K562 (cell line): ENCODE data around the gene ATP6V0E1. TPM values are rescaled to one million over a fixed set of nuclear protein-coding genes. Genes with fewer than 3 reads are reported as not detected.

Experiments used
- BCL6 ChIP-seq: fragments of 250-450 bp; sonication (Bioruptor Pico); IDR thresholded peaks from 2 replicates; pipeline ENCODE4 v1.4.0; 2020
- BRD9 ChIP-seq: fragments of 450-650 bp; IDR thresholded peaks from 2 replicates; pipeline ENCODE4 v1.6.1; 2018; ENCODE audit warnings: low read depth; ENCODE audit not compliant: partially characterized antibody
- DIDO1 ChIP-seq: fragments of 450-650 bp; IDR thresholded peaks from 2 replicates; pipeline ENCODE4 v1.6.1; 2016; ENCODE audit warnings: low read depth, missing biosample characterization, missing genetic modification characterization
- DNMT1 ChIP-seq: fragments of 450-650 bp; IDR thresholded peaks from 2 replicates; pipeline ENCODE4 v1.6.1; 2016; ENCODE audit warnings: antibody characterized with exemption, mild to moderate bottlenecking
- FUS ChIP-seq: fragments of 200-400 bp; formaldehyde crosslinking; optimal IDR thresholded peaks from 2 replicates; pipeline ENCODE3; 2017; ENCODE audit warnings: low read depth, low read length
- KLF16 ChIP-seq: IDR thresholded peaks from 2 replicates; pipeline ENCODE4 v1.6.1; 2016; ENCODE audit warnings: antibody characterized with exemption
- MTA3 ChIP-seq: fragments of 450-650 bp; formaldehyde crosslinking; IDR thresholded peaks from 2 replicates; pipeline ENCODE4 v1.6.1; 2017; ENCODE audit warnings: mild to moderate bottlenecking, borderline replicate concordance
- PBX2 ChIP-seq, 2 experiments: IDR thresholded peaks in 1 of 2; conservative IDR thresholded peaks in 1 of 2; 2 replicates each; pipeline ENCODE4 v1.6.1; 2016; ENCODE audit warnings: low read depth in 2 of 2, mild to moderate bottlenecking in 1 of 2, missing compliant biosample characterization in 1 of 2, missing genetic modification characterization in 1 of 2, moderate library complexity in 1 of 2
- RAD51 ChIP-seq: fragments of 450-650 bp; IDR thresholded peaks from 2 replicates; pipeline ENCODE4 v1.7.1; 2016; ENCODE audit warnings: low read depth, mild to moderate bottlenecking, borderline replicate concordance
- SREBF1 ChIP-seq: fragments of 150-350 bp; IDR thresholded peaks from 2 replicates; pipeline ENCODE4 v1.6.1; 2014; ENCODE audit warnings: antibody characterized with exemption, low read depth, low read length, borderline replicate concordance
- STAT6 ChIP-seq: sonication (generic); formaldehyde crosslinking; IDR thresholded peaks from 2 replicates; pipeline ENCODE4 v1.8.1; 2023; ENCODE audit warnings: mild to moderate bottlenecking, missing genetic modification reagents
- TCFL5 ChIP-seq: fragments of 250-450 bp; sonication (Bioruptor Pico); conservative IDR thresholded peaks from 2 replicates; pipeline ENCODE4 v1.6.1; 2021; ENCODE audit warnings: mild to moderate bottlenecking, moderate library complexity, matching md5 sums
- USF1 ChIP-seq: sonication (generic); formaldehyde crosslinking; IDR thresholded peaks from 2 replicates; pipeline ENCODE4 v1.9.0; 2022; ENCODE audit warnings: mild to moderate bottlenecking, missing genetic modification reagents
- VEZF1 ChIP-seq: fragments of 200-800 bp; sonication (Bioruptor generic); IDR thresholded peaks from 2 replicates; pipeline ENCODE4 v1.6.1; 2017; ENCODE audit warnings: missing genetic modification characterization, missing compliant biosample characterization
- ZNF212 ChIP-seq: fragments of 450-650 bp; formaldehyde crosslinking; IDR thresholded peaks from 2 replicates; pipeline ENCODE4 v1.4.0; 2020; ENCODE audit warnings: mild to moderate bottlenecking
- ZNF263 ChIP-seq: sonication (generic); formaldehyde crosslinking; IDR thresholded peaks from 2 replicates; pipeline ENCODE4 v1.8.0; 2022; ENCODE audit warnings: mild to moderate bottlenecking, missing genetic modification reagents, borderline replicate concordance
- ZNF282 ChIP-seq: sonication (generic); formaldehyde crosslinking; IDR thresholded peaks from 2 replicates; pipeline ENCODE4 v1.8.1; 2023; ENCODE audit warnings: missing genetic modification reagents
- ZNF408 ChIP-seq: fragments of 250-450 bp; sonication (Bioruptor Pico); IDR thresholded peaks from 2 replicates; pipeline ENCODE4 v1.4.0; 2020; ENCODE audit warnings: low read depth, mild to moderate bottlenecking, moderate library complexity
- ZNF668 ChIP-seq: fragments of 250-450 bp; sonication (Bioruptor Pico); IDR thresholded peaks from 2 replicates; pipeline ENCODE4 v1.8.0; 2022; ENCODE audit warnings: mild to moderate bottlenecking, inconsistent platforms
- ZNF699 ChIP-seq: fragments of 250-450 bp; sonication (Bioruptor Pico); IDR thresholded peaks from 2 replicates; pipeline ENCODE4 v1.8.0; 2021; ENCODE audit warnings: mild to moderate bottlenecking, moderate library complexity; ENCODE audit not compliant: insufficient replicate concordance
- ZNF707 ChIP-seq: fragments of 250-450 bp; sonication (Bioruptor Pico); conservative IDR thresholded peaks from 2 replicates; pipeline ENCODE4 v1.8.0; 2022; ENCODE audit warnings: inconsistent platforms, mild to moderate bottlenecking, moderate library complexity
- polyA plus RNA-seq, 8 experiments: library from polyadenylated mRNA; depleted of rRNA in 4 of 8; stranded (reverse) in 5 of 8; unstranded in 3 of 8; fragments of >200 nt; fragmentation: Nextera tagmentation in 2 of 8; fragmentation: Illumina TruSeq in 1 of 8; extraction: Ambion mirVana in 2 of 8; extraction: Trizol in 1 of 8; gene quantifications; 2 replicates each; pipeline versions ENCODE4 v1.2.1 to v1.2.3, GENCODE V29; 2011 to 2014; ENCODE audit warnings: inconsistent platforms in 1 of 8, missing spikeins in 1 of 8
- total RNA-seq, 7 experiments: library from RNA; depleted of rRNA in 6 of 7; stranded (reverse); fragments of >200 nt in 6 of 7; fragmentation: Illumina TruSeq in 2 of 7; extraction: Trizol in 2 of 7; gene quantifications; 2 replicates each; pipeline versions ENCODE4 v1.2.1 to v1.2.3, GENCODE V29; 2011 to 2021; ENCODE audit warnings: low replicate concordance in 1 of 7

The ATP6V0E1 gene
- total and polyA plus RNA-seq, 9 of the 15 experiments (the other 6 are each of a cell fraction or from before 2014, with no cell fraction given) = 63.8 to 395 (median 112) TPM

GRCh38 chr5:172983542-172984243, at the start of gene ATP6V0E1 (continued):
- TF ChIP-seq STAT6 (CRISPR knock-in tag) (no peak), ZNF408 (CRISPR knock-in tag) (no peak), ZNF699 (CRISPR knock-in tag) (no peak), VEZF1 (peak; percentile 93), SREBF1 (0 out of 2 replicates have a peak, but pooled peaks have one; percentile 53), ZNF263 (CRISPR knock-in tag) (no peak; the same call in 1 of the 2 replicates), RAD51 (peak; percentile 98), ZNF668 (CRISPR knock-in tag) (no peak), ZNF282 (CRISPR knock-in tag) (no peak), PBX2 (CRISPR knock-in tag; IDR thresholded peaks at IDR 0.05; ENCODE audit: low read depth) (peak; percentile 15; the same call in 1 of the 2 replicates), PBX2 (tag; conservative IDR thresholded peaks at IDR 0.05; ENCODE audit: low read depth) (no peak; the same call in 1 of the 2 replicates), BCL6 (CRISPR knock-in tag) (no peak), FUS (no peak), KLF16 (no peak), TCFL5 (CRISPR knock-in tag) (no peak), MTA3 (no peak), ZNF707 (CRISPR knock-in tag) (no peak), ZNF212 (CRISPR knock-in tag) (no peak), DIDO1 (tag) (no peak), DNMT1 (no peak), BRD9 (no peak), USF1 (CRISPR knock-in tag) (peak; percentile 100)
